Anterior cingulate cortex (tissue), 58 donors: Measurements from ENCODE around the gene MTRR.

Source experiments
- DNase-seq, 58 donors: peaks; one replicate each; lab custom pipeline; 2025; lab: John Stamatoyannopoulos, UW

The MTRR gene

GRCh38 chr5:7868773-7869473 is at the start of gene MTRR, which contains the start of gene FASTKD3:
TSS of gene MTRR (plus strand) at chr5:7869148. CDS start at chr5:7870795, 1,647 bp downstream.
TSS of gene FASTKD3 (minus strand) at chr5:7869031. CDS start at chr5:7868083, 948 bp downstream.
- DNase-seq, result peak; percentile 53 to 97 (median 91)

GRCh38 chr5:7822449-7822848 is 46.5 kb upstream of the MTRR start:
- no peak for DNase-seq

DNA sequence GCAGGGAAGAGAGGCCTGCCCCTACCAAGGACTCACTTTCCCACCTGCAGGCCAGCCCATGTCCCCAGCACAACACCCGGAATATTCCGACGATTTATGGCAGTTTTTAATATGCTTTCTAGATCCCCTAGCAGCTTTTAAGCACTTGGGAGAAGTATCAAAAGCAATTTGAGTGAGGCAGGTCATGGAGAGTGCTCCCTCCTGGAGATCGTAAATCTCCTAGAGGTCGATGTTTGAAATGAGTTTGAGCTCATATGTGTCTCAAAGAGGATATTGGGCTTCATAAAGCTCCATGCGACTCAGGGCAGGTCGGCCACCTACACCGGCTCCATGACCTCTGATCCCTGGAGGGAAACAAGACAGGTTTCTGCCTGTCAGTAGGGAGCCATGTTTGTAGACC is 45.4 kb upstream of the MTRR start:
- no peak for DNase-seq

DNA sequence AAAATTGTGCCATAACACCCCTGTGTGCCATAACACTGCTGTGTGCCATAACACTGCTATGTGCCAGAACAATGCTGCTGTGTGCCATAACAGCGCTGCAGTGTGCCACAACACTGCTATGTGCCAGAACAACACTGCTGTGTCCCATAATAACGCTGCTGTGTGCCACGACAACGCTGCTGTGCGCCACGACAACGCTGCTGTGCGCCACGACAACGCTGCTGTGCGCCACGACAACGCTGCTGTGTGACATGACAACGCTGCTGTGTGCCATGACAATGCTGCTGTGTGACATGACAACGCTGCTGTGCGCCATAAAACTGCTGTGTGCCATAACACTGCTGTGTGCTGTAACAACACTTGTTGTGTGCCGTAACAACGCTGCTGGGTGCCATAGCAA is 44.0 kb upstream of the MTRR start:
- DNase-seq, result no peak

DNA sequence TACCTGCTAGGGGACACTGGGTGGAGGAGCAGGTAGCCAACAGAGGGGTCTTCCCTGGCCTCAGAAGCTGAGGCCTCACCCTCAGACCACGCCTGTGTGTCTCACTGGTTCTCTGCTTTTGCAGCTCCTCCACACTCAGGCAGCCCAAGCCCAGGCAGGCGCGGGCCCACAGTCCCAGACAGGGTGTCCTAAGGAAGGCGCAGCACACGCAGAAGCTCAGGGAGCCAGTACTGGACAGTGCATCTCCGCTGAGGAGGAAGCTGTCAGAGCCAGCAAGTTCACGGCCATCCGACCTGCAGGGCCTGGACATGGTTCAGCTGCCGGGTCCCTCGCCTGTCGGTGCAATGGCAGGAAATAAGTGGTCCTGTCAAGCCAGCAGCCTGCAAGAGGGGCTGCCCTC is 43.3 kb upstream of the MTRR start:
- DNase-seq, result no peak

- DNase-seq, result peak in 7 of 58 donors; percentile 15 to 62 (median 35)
Measured at GRCh38 chr5:7827610-7828009, 41.3 kb upstream of the MTRR start.

DNA sequence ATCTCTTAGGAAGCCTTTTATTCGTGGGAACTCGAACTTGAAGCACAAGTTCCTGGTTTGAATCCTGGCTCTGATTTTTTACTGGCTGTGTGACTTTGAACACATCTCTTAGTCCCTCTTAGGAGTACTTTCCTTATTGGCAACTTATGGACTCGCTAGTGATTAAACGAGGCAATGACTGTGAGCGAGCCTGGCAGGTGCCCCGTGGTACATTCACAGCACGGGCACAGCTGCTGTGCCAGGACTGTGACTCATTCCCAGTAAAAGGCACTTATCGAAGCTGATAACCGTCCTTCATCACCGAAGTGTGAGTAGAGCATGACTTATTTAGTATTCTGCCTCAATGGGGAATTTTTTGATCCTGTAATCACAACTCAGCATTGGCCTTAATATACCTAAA is 40.7 kb upstream of the MTRR start:
- DNase-seq, result no peak

DNA sequence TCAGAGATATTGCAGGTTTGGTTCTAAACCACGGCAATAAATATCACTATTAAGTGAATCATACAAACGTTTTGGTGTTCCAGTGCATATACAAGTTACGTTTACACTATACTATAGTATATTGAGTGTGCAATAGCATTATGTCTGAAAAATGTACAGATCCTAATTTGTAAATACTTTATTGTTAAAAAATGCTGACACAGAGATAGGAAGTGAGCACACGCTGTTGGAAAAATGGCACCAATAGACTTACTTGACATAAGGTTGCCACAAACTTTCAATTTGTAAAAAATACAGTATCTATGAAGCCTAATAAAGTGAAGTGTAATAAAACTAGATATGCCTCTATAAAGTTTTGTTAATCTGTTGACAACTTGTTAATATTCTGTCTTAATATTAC is 34.0 kb upstream of the MTRR start:
- no peak for DNase-seq

- DNase-seq, result no peak
Measured at GRCh38 chr5:7837403-7837802, 31.5 kb upstream of the MTRR start.

- DNase-seq, result no peak
Measured at GRCh38 chr5:7842531-7842930, 26.4 kb upstream of the MTRR start.

DNA sequence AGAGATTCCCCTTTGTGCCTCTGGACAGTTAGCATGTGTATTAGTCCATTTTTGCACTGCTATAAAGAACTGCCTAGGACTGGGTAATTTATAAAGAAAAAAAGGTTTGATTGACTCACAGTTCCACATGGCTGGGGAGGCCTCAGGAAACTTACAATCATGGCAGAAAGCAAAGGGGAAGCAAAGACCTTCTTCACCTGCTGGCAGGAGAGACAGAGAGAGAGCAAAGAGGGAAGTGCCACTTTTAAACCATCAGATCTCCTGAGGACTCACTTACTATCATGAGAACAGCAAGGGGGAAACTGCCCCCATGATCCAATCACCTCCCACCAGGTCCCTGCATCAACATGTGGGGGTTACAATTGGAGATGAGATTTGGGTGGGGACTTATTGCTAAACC is 24.0 kb upstream of the MTRR start:
- DNase-seq, result no peak

- DNase-seq, result no peak
Measured at GRCh38 chr5:7845557-7845956, 23.4 kb upstream of the MTRR start.

- no peak for DNase-seq
Measured at GRCh38 chr5:7846327-7846726, 22.6 kb upstream of the MTRR start.

DNA sequence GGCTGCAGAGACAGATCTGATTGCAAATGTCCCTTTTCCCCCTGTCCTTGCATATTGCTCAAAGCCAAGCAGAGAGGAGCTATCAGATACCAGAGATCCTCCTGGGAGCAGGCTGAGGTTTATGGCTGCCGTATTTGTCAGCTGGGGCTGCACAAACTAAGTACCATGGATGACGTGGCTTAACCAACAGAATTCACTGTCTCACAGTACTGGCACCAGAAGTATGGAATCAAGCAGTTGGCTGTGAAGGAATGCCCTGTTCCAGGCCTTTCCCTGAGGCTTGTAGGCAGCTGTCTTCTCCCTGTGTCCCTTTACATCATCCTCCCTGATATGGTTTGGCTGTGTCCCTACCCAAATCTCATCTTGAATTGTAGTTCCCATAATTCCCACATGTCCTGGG is 20.7 kb upstream of the MTRR start:
- DNase-seq, result no peak

DNA sequence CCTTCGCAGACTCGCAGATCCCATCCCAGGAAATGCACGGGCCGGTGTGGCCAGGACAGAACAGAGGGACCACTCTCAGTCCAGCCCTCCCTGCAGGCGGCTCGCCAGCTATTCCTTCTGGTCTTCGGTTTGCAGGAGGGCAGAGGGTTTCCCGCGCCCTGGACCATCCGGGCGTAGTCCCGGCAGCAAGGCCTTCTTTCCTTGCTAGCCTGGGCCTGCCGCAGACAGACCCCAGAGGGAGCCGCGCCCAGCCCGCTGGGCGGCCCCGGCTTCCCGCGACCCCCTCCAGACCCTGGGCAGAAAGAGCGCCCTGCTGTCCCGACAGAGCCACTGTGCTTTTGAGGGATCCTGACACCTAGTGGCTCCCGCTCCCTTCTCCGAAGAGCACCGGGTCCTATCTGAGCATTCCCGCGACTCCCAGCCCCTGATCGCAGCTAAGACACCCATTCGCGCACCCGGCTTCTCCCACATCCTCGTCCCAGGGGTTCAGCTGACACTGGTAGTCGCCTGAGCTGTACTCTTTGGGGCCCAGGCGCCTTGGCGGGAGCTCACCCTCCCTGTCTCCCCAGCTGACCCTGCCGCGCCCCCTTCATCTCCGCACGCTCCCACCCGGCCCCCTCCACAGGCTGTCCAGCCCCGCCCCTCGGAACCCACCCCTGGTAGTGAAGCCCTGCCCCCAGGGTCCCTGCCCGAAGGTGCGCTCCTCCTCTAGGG is 19.1 kb upstream of the MTRR start:
- peak in 17 of 58 donors; percentile 3 to 83 (median 30) for DNase-seq

DNA sequence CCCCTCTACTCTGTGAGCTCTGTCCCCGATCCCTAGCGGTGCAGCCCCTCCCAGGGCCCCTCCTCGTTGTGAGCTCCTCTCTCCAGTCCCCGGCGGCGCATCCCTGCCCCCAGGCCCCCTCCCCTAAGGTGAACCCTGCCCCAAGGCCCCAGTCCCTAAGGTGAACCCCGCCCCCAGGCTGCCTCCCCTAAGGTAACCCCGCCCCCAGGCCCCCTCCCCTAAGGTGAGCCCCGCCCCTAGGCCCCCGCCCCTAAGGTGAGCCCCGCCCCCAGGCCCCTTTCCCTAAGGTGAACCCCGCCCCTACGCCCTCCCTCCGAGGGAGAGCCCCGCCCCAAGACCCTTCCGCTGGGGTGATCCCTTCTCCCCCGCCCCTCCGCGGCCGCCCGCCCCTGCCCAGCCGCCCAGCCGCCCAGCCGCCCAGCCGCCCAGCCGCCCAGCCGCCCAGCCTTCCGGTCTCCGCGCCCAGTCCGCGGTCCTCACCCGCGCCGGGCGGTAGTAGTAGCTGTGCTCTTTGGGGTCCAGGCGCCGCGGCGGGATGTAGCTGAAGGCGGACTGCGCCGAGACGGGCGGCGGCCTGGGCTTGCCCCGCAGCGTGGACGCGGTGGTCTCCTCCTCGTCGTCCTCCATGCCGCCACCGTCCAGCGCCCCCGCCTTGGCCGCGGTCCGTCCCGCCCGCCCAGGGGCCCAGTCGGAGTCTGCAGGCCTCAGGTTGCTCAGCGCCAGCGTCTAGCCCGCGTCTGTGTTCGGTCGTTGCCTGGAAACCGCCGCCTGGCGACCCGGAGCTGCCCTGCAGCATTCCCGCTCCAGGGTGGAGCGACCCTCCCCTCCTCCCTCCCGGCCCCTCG is 18.3 kb upstream of the MTRR start, which contains the start of gene CFAP90:
Gene CFAP90, minus strand, starts transcription at position 739 of the 845 bp plus-strand sequence. Its CDS starts 112 bp downstream, at position 627.
- DNase-seq, result peak in 28 of 58 donors; percentile 5 to 83 (median 26)

GRCh38 chr5:7851240-7851592 is 17.7 kb upstream of the MTRR start:
- no peak for DNase-seq

- DNase-seq, result no peak
Measured at GRCh38 chr5:7851617-7852289, 17.2 kb upstream of the MTRR start.

DNA sequence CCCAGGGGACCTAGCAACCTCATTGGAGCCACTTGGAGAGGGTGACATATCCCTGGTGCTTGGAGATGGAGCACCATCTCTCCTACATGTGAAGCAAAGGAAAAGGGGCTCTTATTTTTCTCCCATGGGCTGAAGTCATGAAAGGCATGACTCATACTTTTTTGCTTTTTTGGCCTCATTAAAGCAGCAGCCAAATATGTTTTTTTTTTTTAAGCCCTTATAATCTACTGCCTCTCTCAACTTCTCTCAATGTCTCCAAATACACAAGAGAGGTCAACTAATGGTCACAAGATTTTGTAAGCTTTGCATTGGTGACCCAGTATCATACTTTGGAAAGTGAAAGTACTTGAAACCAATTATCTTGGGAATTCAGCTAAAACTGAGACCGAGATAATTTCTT is 16.4 kb upstream of the MTRR start:
- DNase-seq, result no peak

DNA sequence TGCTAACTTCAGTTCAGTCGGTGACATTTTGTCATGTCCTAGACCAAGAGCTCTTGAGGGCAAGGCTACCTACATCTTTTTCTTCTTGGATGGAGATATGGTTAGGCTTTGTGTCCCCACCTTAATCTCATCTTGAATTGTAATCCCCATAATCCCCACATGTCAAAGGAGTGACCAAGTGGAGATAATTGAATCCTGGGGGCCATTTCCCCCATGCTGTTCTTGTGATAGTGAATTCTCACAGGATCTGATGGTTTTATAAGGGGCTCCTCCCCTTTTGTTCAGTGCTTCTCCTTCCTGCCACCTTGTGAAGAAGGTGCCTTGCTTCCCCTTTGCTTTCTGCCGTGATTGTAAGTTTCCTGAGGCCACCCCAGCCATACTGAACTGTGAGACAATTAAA is 16.0 kb upstream of the MTRR start:
- no peak for DNase-seq

DNA sequence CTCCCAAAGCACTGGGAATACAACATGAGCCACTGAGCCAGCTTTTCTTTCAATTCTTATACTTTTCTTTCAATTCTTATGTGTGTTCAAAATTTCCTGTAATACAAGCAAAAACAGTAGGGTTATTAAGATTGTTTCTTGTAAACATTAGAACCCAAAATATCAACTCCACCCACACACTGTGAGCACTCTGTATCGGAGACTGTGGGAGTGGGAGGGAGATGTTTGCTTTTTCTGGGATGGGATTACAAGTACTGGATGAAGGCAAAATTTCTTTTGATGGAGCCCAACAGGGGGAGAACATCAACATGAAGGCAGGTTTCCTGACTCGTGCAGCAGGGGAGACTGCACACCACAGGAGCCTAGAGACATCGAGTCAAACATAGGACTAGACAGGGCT is 13.3 kb upstream of the MTRR start:
- no peak for DNase-seq
